CD4-positive, alpha-beta T cell treated with Interleukin-15 for 4 hours (primary cell): Measurements from ENCODE around the gene KLF7.

ENCODE experiments used
- DNase-seq: peaks from one replicate; pipeline ENCODE4 v3.0.0-alpha.2; 2020; ENCODE audit warnings: low spot score

The KLF7 gene

GRCh38 chr2:207166349-207167098 lies 776 bp upstream of the KLF7 start:
- peak; percentile 59 for DNase-seq

DNA sequence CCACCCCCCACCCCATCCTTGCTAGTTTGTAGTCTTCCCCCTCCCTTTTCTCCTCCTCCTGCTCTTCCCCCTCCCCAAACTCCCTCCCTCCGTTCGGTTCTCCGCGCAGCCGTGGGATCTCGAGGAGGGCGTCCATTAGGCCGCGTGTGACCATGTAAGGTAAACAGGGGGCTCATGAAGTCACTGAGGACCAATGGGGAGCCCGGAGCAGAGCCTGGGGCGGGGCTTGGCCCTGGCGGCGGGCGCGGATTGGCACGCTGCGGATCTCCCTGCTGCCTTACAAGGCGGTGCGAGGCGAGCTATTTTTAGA lies 246 bp upstream of the KLF7 start:
- peak; percentile 97 for DNase-seq

DNA sequence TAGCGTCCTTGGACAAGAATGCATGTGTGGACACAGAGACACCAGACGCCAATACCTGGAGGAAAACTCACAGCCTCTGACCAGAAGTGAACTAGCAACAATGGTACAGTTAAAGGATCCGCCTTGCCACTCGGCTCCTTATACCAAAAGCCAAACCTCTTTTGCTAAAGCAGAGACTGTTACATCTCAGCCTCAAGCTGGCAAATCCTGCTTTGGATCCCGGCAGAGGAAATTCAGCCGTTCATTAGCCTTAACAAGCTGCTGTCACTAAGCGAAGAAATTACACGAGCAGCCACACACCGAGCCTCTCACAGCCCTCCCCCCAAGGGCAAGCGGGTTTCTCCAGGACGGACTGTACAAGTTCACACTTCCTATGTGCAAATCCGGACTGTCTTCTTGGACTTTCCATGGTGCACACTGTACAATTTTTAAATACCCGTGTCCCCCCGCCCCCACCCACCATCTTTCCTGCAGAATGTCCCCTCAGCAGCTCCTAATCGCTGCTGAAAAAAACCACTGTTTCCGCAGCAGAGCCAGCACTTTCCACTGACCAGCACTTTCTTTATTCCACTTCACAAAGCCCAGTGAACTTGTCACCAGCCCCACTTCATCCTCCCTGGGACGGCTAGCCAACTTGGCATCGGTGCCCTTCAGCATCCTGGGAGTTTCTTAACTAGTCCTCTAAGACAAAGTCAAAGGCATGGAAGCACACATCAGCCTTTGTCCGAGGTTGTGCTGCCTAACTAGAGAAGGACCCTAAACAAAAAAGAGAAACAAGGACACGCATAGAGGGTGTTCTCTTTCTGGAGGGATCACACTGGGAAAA lies 1.5 kb downstream of the KLF7 start:
- DNase-seq, result peak; percentile 39

DNA sequence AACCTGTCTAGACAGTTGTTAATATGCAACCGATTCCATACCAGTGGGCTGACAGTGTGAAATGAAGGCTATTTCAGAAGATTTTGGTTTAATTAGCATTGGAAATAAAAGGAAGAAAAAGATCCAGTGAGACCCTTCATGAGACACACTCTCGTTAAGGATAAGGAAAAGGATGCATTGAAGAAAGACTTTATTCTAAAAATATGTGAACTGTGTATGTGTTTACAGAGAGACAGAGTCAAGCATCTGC lies 2.1 kb downstream of the KLF7 start:
- no peak for DNase-seq

DNA sequence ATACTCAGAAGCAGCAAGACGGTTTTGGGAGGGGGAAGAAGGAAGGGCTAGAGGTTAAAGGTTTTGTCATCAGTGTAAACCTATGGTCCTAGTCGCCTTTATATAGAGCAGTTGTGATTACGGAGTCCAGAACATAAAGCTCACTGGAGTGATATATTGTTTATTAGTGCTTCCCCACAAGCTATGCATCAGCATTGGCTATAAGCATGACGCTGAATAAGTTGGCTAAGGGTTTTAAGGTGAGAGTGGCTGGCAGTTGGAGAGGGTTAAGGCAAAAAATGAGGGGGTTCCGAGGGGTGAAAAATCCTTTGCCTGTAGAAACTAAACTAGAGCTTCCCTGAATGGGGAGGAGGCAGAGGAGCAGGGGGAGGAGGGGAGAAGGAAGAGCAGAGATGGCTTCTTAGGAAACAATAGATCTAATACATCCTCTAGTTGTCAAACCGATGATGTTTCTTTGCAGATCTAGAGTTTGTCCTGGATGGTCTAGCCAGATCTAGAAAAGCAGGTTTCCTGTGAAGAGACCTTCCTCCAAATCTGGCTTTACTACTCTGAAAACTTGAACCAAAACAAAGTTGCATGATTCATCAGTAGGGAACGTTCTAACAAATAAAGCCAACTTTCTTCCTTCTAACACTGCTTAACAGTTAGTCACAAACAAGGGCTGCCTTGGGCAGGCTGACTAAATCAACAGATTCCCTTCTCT lies 2.5 kb downstream of the KLF7 start:
- peak; percentile 75 for DNase-seq

DNA sequence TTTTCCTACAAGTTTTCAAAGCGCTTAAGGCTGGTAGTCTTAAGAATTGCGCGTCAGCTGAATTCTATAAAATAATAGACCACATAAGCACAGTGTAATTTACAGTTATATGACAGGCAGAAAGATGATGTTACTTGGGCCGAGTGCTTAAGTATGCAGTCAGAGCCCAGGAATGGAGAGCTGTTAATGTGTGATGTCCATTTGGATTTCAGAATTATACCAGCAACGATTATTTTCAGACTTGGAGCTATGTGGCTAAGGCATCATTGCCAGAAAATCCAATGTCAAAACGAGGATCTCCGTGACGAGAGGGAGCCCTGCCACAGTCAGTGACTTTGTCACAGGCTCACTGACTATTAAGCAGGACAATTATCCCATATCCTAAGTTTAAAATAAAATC lies 3.4 kb downstream of the KLF7 start:
- DNase-seq, result no peak

- DNase-seq, result no peak
These were observed 4.3 kb downstream of the KLF7 start for GRCh38 chr2:207161247-207162123.

DNA sequence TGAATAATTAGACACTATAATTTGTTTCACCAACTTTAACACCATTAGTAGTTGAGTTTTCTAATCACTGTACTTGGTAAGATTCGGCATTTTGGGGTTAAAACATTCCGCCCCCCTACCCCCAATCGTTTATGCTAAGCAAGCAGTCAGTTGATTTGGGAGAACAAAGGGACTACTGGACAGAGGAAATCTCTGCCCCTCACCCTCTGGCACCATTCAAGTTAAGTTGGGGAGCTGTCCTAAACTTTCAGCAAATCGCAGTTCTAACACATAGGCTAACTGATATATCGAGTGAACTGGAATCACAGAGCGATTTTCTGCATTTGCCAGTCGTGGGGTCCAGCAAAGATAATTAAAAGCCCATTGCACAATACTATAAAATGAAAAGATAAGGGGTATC lies 5.6 kb downstream of the KLF7 start:
- DNase-seq, result no peak

- DNase-seq, result no peak
These were observed 6.7 kb downstream of the KLF7 start for GRCh38 chr2:207159002-207159401.

- DNase-seq, result no peak
These were observed 8.0 kb downstream of the KLF7 start for GRCh38 chr2:207157731-207158130.

- DNase-seq, result no peak
These were observed 8.6 kb downstream of the KLF7 start for GRCh38 chr2:207157162-207157481.

DNA sequence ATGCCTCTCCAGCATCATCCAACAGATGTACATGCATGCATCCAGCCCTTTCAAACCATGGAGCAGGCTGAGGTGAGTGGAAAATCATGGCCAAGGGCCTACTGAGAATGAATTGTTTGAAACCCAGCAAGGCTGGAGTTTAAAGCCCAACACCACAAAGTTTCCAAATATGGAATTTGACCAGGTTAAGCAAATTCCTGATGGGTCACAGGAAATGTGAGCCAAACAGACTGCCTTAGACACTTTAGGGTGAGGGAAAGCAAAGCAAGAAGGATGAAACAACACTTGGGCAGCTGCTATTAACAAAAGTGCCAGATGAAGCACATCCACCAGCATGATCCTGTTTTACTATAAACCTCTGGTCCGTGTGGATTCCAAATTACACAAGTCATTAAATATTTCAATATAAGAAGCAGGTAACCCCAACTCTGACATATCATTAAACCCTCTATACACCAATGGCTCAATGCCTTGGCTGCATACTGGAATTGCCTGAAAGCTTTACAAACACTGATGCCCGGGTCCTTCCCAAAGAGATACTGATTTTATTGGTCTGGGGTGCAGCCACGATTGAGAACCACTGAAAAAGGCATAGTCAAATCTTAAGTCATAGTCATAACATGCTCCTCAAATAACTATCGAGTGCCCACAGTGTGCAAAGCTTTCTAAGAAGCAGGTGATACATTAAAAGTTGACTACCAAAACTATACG lies 9.1 kb downstream of the KLF7 start:
- DNase-seq, result no peak

DNA sequence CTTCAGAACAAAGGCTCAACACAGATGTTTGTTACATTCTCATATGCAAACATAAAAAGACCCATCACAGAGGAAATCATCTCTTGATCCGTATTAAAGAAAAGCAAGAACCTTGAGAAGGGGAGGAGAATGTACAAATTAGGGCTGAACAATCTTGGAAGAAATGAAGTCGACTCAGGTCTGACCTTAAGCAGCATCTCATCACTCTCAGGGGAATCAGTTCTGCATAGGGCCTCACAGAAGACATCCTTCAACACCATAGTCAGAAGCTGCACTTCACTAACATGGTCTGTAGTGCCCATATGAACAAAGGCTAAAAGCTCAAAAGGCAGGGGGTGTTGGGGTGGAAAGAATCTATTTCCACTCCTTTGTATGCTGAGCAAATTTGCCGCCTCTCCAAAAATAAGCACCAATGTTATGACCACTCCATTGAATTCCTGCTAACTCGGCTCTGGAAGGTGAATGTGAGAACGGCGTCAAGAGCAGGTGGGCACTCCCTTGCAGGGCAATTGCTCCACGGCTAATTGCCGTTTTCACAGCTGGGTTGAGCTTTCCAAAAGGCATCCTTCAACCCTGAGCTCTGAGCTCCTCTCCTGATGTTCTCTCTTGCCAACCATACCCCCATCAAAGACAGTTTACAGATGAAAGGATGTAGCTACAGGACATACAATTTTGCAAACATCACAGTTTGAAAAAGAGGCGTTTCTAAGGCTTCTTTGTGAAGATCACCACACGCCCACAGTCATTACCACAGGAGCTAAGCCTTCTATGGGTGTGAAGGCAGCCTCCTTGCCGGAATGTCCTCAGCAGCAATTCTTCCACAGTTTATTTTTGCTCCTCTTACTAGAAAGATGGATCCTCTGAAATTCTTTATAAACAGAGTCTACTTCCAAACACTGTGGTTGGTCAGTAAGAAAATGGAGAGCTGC lies 10.0 kb downstream of the KLF7 start:
- DNase-seq, result no peak

DNA sequence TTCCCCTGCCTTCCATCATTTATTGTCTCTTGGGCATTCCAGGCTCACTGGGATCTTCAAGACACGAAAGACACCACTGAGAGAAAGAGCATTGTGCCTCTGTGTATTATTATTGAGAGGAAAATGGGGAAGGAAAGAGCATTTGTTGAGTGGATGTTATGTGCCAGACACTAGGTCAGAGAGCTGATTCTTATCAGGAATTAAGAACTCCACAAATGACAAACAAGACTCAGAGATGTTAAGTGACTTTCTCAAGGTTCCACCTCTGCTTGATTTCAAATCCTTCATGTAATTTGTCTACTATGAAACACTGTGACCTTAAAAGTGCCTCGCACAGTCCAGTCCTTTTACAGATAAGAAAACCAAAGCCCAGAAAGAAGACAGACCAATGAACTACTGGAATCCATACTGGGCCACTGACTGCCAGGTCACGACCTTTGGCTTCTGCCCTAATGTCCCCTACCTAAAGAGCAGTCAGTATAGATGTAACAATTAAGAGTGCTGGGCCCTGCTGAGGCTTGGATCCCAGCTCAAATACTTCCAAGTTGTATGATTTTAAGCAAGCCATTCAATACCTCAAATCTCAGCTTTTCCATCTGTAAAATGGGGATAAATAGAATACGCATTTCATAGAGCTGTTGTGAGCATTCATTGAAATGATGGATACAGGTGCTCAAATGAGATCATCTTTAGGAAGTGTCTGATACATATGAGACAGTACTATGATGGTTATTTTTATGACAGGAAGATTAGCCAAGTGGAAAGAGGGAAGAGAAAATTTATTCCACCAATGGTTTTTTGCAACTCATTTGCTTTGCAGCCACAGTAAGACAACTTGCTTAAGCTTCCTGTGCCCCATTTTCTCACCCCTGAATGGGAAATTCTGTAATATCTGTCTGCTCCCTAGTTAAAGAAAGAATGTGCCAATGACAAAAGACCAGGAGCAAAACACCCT lies 10.9 kb downstream of the KLF7 start:
- no peak for DNase-seq

DNA sequence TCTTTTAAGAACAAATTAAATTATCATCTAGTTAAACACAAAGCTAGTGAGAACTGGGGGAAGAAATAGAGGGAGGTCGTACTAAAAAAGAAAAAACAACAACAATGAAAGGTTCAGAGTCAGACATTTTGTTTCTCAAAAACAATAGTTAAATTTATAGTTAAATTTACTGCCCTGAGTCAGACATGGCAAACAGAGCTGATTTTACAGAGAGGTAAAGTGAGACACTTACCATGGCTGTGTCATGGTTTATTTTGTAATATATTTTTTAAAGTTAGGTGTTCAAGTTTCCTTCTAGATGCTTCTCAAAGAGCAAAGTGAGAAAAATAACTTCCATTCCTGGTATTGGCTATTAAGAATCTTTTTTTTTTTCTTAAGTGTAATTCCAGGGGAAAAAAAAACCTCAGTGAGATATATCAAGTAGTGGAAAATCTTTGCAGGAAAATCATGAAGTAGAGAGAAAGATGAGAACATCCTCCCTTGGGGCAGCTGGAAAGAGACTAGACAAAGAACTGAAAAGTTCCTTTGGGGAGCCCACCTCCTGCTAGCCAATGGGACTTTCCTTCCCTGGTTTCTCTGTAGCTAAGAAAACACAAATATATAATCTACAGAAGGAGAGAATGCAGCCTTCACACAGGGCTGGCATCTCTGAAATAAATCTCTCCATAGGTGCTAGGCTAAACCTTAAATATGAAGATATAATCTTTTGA lies 12.3 kb downstream of the KLF7 start:
- DNase-seq, result no peak

DNA sequence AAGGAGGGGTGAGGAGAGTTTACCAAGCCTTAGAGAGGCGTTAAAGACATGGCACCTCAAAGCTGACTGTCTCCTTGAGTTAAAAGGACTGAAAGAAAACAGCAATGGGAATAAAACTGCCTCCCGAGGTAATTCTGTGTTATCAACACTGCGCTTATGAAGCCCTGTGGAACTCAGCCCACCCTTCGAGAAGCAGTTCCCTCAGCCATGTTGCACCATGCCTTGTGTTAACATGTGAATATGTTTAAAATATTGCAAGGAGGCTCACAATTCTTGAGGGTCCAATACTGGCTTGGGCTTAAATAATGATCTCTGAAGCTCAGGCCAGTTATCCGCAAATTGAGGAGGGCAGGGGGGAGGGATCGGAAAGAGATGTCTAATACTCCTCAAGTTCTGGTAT lies 14.7 kb downstream of the KLF7 start:
- no peak for DNase-seq

DNA sequence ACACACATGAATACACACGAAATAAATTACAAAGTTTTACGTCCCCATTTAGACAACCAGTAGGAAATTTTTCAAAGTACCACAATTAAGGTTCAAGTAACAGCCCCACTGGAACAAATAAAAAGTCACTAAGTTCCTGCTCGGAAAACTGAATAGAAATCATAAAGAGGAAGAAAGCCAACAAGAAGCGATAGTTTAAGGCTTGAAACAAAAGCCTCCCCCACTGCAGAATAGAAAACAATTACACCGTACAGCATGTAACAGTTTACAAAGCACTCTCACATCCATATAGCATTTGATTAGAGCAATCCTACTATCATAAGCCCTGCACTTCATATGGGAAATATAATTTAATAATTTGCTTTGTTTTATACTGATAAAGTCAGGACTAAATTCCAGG lies 15.5 kb downstream of the KLF7 start:
- DNase-seq, result no peak

DNA sequence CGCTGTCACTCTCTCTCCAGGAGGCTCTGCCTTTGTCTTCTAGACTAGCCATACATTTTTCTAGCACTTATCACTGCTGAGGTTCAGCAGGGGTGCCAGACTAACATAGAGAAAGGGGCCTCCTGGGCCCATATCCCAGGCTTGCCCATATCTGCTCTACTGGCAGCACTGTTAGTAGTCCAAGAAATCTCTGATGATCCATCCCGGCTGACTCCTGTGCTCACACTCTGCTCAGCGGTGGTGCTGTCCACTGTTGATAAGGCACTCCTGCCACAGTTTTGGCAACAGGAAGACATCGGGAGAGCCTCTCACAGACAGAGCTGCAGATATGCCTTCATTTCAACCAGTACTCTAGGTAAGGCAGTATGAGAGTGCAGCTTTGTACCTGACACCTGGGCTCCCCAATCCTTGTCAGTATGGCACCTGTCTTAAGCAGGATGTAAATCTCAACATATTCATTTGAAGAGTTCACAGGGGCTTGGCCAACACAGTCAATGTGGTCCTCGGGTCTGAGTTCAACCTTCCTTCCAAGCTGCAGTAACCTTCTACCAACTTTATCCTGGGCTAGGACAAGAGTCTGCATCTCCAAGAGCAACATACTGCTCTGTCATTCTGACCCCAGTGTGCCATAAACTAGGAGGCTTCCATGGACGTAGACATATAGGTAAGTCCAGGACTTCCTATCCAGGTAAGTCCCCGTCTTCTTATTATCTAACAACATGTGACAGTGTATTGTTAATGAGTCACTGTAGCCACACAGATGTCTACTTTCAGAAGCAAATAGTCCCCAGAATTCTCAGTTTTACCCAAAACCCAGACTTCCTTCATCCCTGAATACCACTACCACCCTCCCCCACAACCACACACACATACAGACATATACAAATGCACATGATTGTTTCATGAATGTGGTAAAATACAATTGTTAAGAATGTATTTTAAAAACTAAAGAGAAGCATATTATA lies 16.2 kb downstream of the KLF7 start:
- peak; percentile 37 for DNase-seq
